HUES48 (cell line): Measurements from ENCODE around the gene FARP1.

Experiments used
- H3K27ac ChIP-seq: one replicate; pipeline ENCODE4 v1.7.0; 2013; ENCODE audit warnings: low read depth, low read length, inconsistent platforms
- H3K27me3 ChIP-seq: 2 replicates; pipeline ENCODE4 v1.6.1; 2013; ENCODE audit warnings: mild to moderate bottlenecking, low read length; ENCODE audit not compliant: control insufficient read depth, insufficient read depth
- H3K36me3 ChIP-seq: 2 replicates; pipeline ENCODE4 v1.6.1; 2013; ENCODE audit warnings: low read length; ENCODE audit not compliant: control insufficient read depth, insufficient read depth
- H3K4me1 ChIP-seq: 2 replicates; pipeline ENCODE4 v1.6.1; 2013; ENCODE audit warnings: mild to moderate bottlenecking, low read length; ENCODE audit not compliant: control insufficient read depth, insufficient read depth
- H3K4me3 ChIP-seq: 2 replicates; pipeline ENCODE4 v1.5.1; 2013; ENCODE audit warnings: mild to moderate bottlenecking, low read depth, low read length
- H3K9ac ChIP-seq: 2 replicates; pipeline ENCODE4 v1.6.1; 2013; ENCODE audit warnings: mild to moderate bottlenecking, low read depth, low read length, moderate library complexity
- H3K9me3 ChIP-seq: 2 replicates; pipeline ENCODE4 v1.6.1; 2013; ENCODE audit warnings: low read length; ENCODE audit not compliant: control insufficient read depth, insufficient read depth

FARP1 gene

GRCh38 chr13:98459721-98460370 lies 317.0 kb downstream of the FARP1 start:
- no peaks in the 10 kb centered on the region for H3K4me1 ChIP-seq
- H3K27me3 ChIP-seq, result no peaks in the 10 kb centered on the region
- H3K36me3 ChIP-seq, result peaks cover 82% of the 10 kb centered on the region
- H3K9ac ChIP-seq, result no peak overlapping the region
- no peaks in the 10 kb centered on the region for H3K9me3 ChIP-seq
- H3K4me3 ChIP-seq, result no peak overlapping the region
- no peak overlapping the region for H3K27ac ChIP-seq

- no peak overlapping the region for H3K4me3 ChIP-seq
- H3K9ac ChIP-seq, result no peak overlapping the region
- H3K36me3 ChIP-seq, result peaks cover 82% of the 10 kb centered on the region
- no peak overlapping the region for H3K27ac ChIP-seq
- H3K4me1 ChIP-seq, result no peaks in the 10 kb centered on the region
- H3K27me3 ChIP-seq, result no peaks in the 10 kb centered on the region
- no peaks in the 10 kb centered on the region for H3K9me3 ChIP-seq
These were observed 317.6 kb downstream of the FARP1 start for GRCh38 chr13:98460516-98460915.

DNA sequence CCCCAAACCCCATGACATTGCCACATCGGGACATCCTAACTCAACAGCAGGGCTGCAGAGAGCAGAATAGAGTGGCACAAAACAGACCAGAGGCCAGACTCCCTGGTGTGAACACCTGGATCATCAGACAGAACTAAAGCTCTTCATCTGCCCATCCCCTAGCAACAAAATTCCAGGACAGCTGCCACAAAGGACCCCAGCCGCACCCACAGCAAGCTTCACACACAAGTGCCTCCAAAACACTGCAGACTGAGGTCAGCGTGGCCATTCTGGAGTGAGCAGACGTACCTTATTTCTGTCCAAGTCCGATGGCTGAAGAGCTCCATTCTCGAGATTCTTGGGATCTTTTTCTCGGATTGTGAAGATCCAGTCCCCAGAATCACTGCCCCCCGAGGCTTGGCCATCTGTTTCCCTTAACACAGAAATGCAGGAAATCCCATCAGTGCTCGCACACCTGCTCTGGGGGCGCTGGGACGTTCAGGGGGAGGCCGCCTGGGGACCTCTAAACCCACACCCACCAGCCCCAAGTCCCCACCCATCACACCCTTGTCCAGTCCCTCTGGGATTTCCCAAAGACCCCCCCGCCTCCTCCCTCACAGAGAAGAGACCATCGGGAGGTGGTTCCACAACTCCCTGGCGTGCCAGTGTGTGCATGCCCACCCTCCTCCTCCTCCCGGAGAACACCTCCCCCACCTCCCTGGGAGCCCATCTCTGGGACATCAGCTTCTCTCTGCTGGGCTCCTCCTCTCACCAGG lies 318.8 kb downstream of the FARP1 start:
- Histone ChIP-seq H3K27ac (no peak overlapping the region), H3K4me1 (no peaks in the 10 kb centered on the region), H3K9me3 (no peaks in the 10 kb centered on the region), H3K36me3 (peaks cover 80% of the 10 kb centered on the region), H3K9ac (no peak overlapping the region), H3K27me3 (no peaks in the 10 kb centered on the region), H3K4me3 (no peak overlapping the region)

DNA sequence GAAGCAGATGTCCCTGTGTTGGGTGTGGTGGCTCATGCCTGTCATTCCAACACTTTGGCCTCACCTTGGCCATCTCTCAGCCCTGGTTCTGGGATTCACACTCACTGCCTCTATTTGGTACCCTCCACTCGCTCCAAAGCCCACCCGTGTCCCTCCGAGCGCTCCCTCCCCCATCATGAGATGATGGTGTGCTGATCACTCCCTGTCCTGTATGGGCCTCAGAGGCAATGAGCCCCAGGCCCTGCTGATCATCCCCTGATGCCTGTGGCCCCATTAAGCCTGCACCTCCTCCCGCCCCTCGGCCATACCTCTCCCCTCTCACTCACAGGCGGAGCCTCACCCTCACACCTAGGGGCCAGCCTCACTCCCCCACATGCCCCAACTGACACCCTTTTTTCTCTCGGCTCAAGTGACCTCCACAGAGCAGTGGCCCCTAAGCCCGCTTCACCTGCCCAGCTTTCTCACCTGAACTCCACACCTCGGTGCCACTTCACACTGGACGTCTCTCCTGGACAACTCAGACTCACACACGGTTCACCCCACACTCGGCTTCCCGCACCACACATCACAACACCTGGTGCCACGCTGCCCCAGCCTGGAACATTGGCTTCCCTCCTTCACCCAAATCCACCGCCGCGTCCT lies 319.5 kb downstream of the FARP1 start:
- Histone ChIP-seq H3K27ac (no peak overlapping the region), H3K9me3 (no peaks in the 10 kb centered on the region), H3K27me3 (no peaks in the 10 kb centered on the region), H3K9ac (no peak overlapping the region), H3K4me3 (no peak overlapping the region), H3K4me1 (no peaks in the 10 kb centered on the region), H3K36me3 (peaks cover 74% of the 10 kb centered on the region)

DNA sequence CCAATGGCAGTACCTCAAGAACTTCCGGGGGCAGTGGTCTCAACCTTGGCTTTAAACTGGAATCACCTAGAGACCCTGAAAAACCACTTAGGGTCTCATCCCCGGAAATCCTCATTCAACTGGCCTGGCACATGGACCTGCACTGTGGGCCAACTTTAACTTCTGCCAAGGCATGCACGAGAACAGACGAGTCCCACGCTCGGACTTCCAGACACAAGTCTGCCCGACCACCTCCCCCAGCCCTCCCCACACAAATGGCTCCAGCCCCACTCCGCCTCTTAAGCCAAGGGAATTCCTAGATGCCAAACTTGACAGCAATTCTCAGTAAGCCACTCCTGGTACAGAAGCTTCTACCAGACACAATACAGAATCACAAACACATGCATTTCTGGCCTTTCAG lies 320.1 kb downstream of the FARP1 start:
- Histone ChIP-seq H3K4me3 (no peak overlapping the region), H3K27me3 (no peaks in the 10 kb centered on the region), H3K9ac (no peak overlapping the region), H3K4me1 (no peaks in the 10 kb centered on the region), H3K36me3 (peaks cover 77% of the 10 kb centered on the region), H3K27ac (no peak overlapping the region), H3K9me3 (no peaks in the 10 kb centered on the region)

- H3K4me3 ChIP-seq, result no peak overlapping the region
- peaks cover 54% of the 10 kb centered on the region for H3K36me3 ChIP-seq
- no peak overlapping the region for H3K9ac ChIP-seq
- H3K27ac ChIP-seq, result no peak overlapping the region
- no peaks in the 10 kb centered on the region for H3K4me1 ChIP-seq
- no peaks in the 10 kb centered on the region for H3K9me3 ChIP-seq
- H3K27me3 ChIP-seq, result no peaks in the 10 kb centered on the region
These were observed 323.8 kb downstream of the FARP1 start for GRCh38 chr13:98466634-98467236.

GRCh38 chr13:98467263-98467985 lies 324.5 kb downstream of the FARP1 start:
- H3K4me1 ChIP-seq, result no peaks in the 10 kb centered on the region
- H3K4me3 ChIP-seq, result no peak overlapping the region
- no peak overlapping the region for H3K27ac ChIP-seq
- H3K9ac ChIP-seq, result no peak overlapping the region
- peaks cover 56% of the 10 kb centered on the region for H3K36me3 ChIP-seq
- H3K9me3 ChIP-seq, result no peaks in the 10 kb centered on the region
- H3K27me3 ChIP-seq, result no peaks in the 10 kb centered on the region

- H3K27ac ChIP-seq, result no peak overlapping the region
- no peaks in the 10 kb centered on the region for H3K4me1 ChIP-seq
- H3K27me3 ChIP-seq, result no peaks in the 10 kb centered on the region
- no peak overlapping the region for H3K4me3 ChIP-seq
- H3K36me3 ChIP-seq, result peaks cover 58% of the 10 kb centered on the region
- H3K9ac ChIP-seq, result no peak overlapping the region
- no peaks in the 10 kb centered on the region for H3K9me3 ChIP-seq
These were observed 325.5 kb downstream of the FARP1 start for GRCh38 chr13:98468361-98468760.

GRCh38 chr13:98468929-98469328 lies 326.0 kb downstream of the FARP1 start:
- Histone ChIP-seq H3K9me3 (no peaks in the 10 kb centered on the region), H3K9ac (no peak overlapping the region), H3K27ac (no peak overlapping the region), H3K4me1 (no peaks in the 10 kb centered on the region), H3K36me3 (peaks cover 58% of the 10 kb centered on the region), H3K4me3 (no peak overlapping the region), H3K27me3 (no peaks in the 10 kb centered on the region)

GRCh38 chr13:98470920-98471319 lies 328.0 kb downstream of the FARP1 start:
- Histone ChIP-seq H3K9ac (no peak overlapping the region), H3K9me3 (no peaks in the 10 kb centered on the region), H3K4me3 (no peak overlapping the region), H3K36me3 (peaks cover 54% of the 10 kb centered on the region), H3K27ac (no peak overlapping the region), H3K4me1 (peaks cover 9% of the 10 kb centered on the region), H3K27me3 (no peaks in the 10 kb centered on the region)
